Fibroblast of the aortic adventitia (primary cell): ENCODE measurements around the gene APOC1. TPM values are rescaled to one million over a fixed set of nuclear protein-coding genes. Genes with fewer than 3 reads are reported as not detected.
"Not testable (repeated sequence)": the region's sequence is repeated elsewhere in the genome, so short reads cannot be mapped to it uniquely, and the experiment has no call there.

Source experiments
- DNase-seq: peaks from one replicate; pipeline ENCODE4 v3.0.0-alpha.2; 2010; ENCODE audit warnings: low read depth
- H3K4me3 ChIP-seq: 2 replicates; pipeline ENCODE4 v1.5.1; 2011; ENCODE audit warnings: low read depth, mild to moderate bottlenecking, control low read depth, low read length, moderate library complexity
- CTCF ChIP-seq: IDR thresholded peaks from 2 replicates; pipeline ENCODE4 v1.5.1; 2011; ENCODE audit warnings: mild to moderate bottlenecking, low read length, control low read depth, inconsistent platforms; ENCODE audit not compliant: insufficient read depth
- total RNA-seq: library from RNA; depleted of rRNA; stranded (reverse); fragments of >200 nt; gene quantifications from 2 replicates; pipeline ENCODE4 v1.2.3, GENCODE V29; 2012; ENCODE audit warnings: low replicate concordance

Gene APOC1
- total RNA-seq, 1 donor = 1.7 TPM

- H3K4me3 ChIP-seq = no peak overlapping the region
- no peak for TF ChIP-seq CTCF
- no peak for DNase-seq
Observed at GRCh38 chr19:44874317-44874716, 40.1 kb upstream of the APOC1 start.

GRCh38 chr19:44875666-44876451 is 38.5 kb upstream of the APOC1 start:
- H3K4me3 ChIP-seq = no peak overlapping the region
- TF ChIP-seq CTCF = no peak
- no peak for DNase-seq

- DNase-seq = no peak
- H3K4me3 ChIP-seq = no peak overlapping the region
- no peak for TF ChIP-seq CTCF
Observed at GRCh38 chr19:44876930-44877535, 37.4 kb upstream of the APOC1 start.

GRCh38 chr19:44878120-44878865 is 36.1 kb upstream of the APOC1 start:
- TF ChIP-seq CTCF = no peak
- no peak for DNase-seq
- H3K4me3 ChIP-seq = no peak overlapping the region

- no peak overlapping the region for H3K4me3 ChIP-seq
- no peak for DNase-seq
- TF ChIP-seq CTCF = no peak
Observed at GRCh38 chr19:44879309-44880065, 34.9 kb upstream of the APOC1 start.

- DNase-seq = no peak
- TF ChIP-seq CTCF = no peak
- H3K4me3 ChIP-seq = no peak overlapping the region
Observed at GRCh38 chr19:44882063-44882462, 32.3 kb upstream of the APOC1 start.

- not testable (repeated sequence) for H3K4me3 ChIP-seq, DNase-seq
Observed at GRCh38 chr19:44882619-44883397, 31.6 kb upstream of the APOC1 start.
